ENCODE data around the gene CD59.
"Not testable (repeated sequence)": the region's sequence is repeated elsewhere in the genome, so short reads cannot be mapped to it uniquely, and the experiment has no call there.

The CD59 gene

DNA sequence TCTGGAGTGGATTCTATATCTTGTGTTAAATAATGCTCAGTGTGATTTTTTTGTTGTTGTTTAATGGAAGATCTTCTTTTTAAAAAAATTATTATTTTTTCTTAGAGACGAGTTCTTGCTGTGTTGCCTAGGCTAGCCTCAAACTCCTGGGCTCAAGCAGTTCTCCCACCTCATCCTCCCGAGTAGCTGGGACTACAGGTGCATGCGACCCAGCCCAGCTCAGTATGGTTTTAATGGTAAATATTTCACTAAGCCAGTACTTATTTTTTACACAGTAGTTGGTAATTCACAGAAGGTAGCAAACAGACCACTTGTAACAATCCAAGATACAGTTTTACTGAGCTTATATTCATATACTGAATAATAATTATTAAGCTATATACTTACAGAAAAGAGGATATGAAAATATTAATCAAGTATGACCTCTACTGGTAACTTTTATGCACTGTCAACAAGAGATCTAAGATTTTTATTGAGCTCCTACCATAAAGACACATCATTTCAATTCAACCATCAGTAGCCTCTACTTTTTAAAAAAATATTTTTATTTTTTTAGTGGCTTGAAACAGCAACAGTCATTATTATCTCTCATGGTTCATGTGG lies 6.1 kb upstream of the CD59 start:
- DNase-seq = no peak

- DNase-seq = no peak
Observed at GRCh38 chr11:33741806-33742205, 5.6 kb upstream of the CD59 start.

GRCh38 chr11:33737362-33737821 lies 1.2 kb upstream of the CD59 start:
- no peak for DNase-seq

GRCh38 chr11:33735271-33736147 lies 714 bp downstream of the CD59 start:
- peak; percentile 26 for DNase-seq

GRCh38 chr11:33734441-33735270 lies 1.6 kb downstream of the CD59 start:
- no peak for DNase-seq

- no peak for DNase-seq
Observed at GRCh38 chr11:33733980-33734379, 2.2 kb downstream of the CD59 start.

GRCh38 chr11:33731723-33732531 lies 4.3 kb downstream of the CD59 start:
- no peak for DNase-seq

DNA sequence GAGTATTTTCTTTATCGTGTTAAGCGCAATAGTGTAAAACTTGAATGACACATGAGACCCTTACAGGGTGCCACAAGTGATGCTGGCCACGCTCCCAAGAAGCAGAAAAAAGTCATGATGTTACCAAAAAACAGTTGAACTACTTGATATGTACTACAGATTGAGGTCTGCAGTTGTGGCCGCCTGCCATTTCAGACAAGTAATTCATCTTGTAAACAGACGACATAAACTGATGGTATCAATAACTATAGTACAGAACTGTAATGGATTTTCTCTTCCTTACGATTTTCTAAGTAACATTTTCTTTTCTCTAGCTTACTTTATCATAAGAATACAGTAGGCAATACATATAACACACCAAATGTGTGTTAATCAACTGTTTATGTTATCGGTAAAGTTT lies 5.5 kb downstream of the CD59 start:
- DNase-seq = no peak

GRCh38 chr11:33729072-33729664 lies 7.1 kb downstream of the CD59 start:
- not testable (repeated sequence) for DNase-seq

- DNase-seq = not testable (repeated sequence)
Observed at GRCh38 chr11:33727539-33727938, 8.7 kb downstream of the CD59 start.

- DNase-seq = no peak
Observed at GRCh38 chr11:33725496-33725895, 10.7 kb downstream of the CD59 start.

DNA sequence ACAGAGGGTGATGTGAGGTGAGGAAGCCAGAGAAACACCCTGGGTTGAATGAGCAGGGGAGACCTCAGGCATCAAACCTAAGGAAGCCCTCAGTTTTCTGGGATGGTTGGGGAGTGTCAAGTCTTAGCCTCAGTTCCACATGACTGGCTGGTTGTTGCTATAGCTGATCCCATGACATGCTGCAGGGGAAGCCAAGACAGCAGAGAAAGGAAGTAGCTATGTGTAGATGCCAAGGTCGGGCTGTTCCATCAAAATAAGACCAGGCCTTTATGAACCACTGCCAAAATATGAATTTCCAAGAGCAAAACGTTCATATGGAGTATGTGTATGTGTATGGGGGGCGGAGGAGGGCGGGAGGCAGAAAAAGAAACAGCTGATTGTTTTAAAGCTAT lies 11.6 kb downstream of the CD59 start:
- DNase-seq = no peak

DNA sequence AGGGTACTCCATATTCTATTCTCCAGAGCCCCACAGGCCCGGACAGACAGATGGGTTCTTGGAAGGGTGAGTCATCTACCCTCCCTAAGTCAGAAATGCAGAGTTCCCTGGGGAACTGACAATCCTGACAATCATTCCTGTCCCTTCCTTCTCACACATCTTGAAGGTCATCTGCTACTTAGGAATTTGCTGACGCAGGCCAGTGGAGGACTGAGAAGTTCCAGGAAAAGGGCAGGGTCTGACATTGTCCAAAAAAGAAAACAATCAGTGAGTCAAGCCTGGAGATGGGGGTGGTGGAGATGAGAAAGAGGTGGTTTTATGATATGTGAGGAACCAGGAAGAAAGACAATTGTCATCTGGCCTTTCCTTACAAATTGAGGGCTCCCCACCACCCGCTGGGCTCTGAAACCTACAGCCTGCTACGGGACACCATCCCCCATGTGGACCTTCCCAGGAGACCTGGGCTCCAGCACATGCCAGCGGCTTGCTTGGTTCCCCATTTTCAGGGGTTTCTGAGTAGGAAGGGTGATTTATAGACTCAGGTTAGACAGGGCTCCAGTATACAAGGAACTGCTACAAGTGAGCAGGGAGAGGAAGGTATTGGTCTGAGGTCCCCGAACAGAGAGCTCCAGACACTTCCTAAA lies 12.9 kb downstream of the CD59 start:
- DNase-seq = no peak

DNA sequence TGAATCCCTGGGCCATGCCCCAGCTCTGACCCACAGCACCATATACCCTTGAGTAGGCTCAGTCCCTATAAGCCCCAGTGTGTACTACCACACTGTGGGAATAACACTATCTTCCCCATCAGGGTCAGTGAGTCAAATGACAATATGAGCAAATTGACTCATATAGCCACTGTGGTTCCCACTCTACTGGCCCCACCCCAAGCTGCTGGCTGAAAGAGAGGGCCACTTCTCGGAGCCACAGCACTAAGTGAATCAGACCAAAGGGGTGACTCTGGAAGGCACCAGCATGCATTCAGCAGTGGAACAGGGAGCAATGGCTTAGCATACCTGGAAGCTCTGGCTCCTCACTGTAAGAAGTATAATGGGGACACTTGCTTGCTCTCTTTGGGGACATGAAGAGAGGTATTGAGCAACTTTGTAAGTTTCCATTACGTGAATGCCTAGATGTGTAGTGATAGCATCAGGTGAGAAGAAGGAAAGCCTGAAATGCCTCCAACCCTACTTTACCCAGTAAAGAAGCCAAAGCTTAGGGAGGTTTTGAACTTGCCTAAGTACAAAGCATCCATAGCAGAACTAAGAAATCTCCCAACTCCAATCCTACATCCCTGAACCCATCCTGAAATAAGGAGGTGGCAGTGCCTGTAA lies 13.5 kb downstream of the CD59 start:
- no peak for DNase-seq

- no peak for DNase-seq
Observed at GRCh38 chr11:33721984-33722383, 14.2 kb downstream of the CD59 start.

DNA sequence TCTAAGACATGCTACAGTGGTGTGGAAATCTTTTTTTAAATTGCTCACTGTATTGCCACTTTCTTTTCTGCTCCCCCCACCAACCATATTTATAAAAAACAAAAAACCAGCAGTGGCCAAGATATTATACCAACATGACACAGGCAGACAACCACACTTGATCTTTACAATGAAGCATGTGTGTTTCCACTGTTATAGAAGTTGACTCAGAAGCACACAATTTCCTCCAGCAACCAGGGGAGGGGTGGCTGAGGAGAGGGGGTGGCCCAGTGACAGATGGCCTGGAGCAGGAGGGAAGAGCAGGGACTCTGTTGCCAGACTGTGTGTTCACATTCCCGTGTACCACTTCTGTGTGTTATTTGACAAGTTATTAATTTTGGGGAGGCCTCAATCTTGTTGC lies 14.8 kb downstream of the CD59 start:
- DNase-seq = no peak

- no peak for DNase-seq
Observed at GRCh38 chr11:33719587-33719986, 16.6 kb downstream of the CD59 start.

DNA sequence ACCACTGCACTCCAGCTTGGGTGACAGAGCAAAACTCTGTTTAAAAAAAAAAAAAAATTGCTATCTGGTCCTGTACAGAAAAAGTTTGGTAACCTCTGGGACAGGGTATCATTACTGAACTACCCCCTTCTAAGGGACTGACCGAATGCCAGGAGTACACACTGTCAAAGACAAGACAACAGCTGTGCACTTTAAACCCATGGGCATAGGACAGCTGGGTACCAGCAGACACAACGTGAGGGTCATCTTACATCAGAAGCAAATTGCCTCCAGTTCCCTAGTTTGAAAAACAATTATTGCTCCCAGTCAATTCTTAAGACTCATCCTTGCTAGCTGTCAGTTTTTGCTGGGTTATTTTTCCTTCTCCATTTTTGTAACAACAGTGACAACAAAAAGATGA lies 17.8 kb downstream of the CD59 start:
- DNase-seq = no peak

- no peak for DNase-seq
Observed at GRCh38 chr11:33716243-33716642, 20.0 kb downstream of the CD59 start.

- no peak for DNase-seq
Observed at GRCh38 chr11:33713856-33714398, 22.3 kb downstream of the CD59 start.
